ENCODE results near the gene DDHD1.

- TF ChIP-seq CTCF (IDR thresholded peaks at IDR 0.05 in 8 of 11, conservative IDR thresholded peaks at IDR 0.05 in 3 of 11) (no peak), POLR2AphosphoS5 (IDR thresholded peaks at IDR 0.05) (no peak)
Observed at GRCh38 chr14:52992236-52992870, 160.8 kb downstream of the DDHD1 start.
